Liver (tissue), 9 donors: ENCODE data around the gene RMI1. TPM values are rescaled to one million over a fixed set of nuclear protein-coding genes. Genes with fewer than 3 reads are reported as not detected.
A peak's percentile ranks its signal among the peaks of the same experiment; 100 is the strongest.

Experiments
- DNase-seq: peaks from one replicate; pipeline ENCODE4 v3.0.0-alpha.2; 2017; ENCODE audit warnings: low spot score
- H3K27ac ChIP-seq, 2 donors: one replicate each; pipeline ENCODE4 v1.7.0; 2013; ENCODE audit warnings: inconsistent platforms in 2 of 2, low read length in 2 of 2, control low read depth in 1 of 2, low read depth in 1 of 2, mild to moderate bottlenecking in 1 of 2
- H3K27me3 ChIP-seq, 4 donors: one replicate each; pipeline versions ENCODE4 v1.6.1 to v1.7.0; 2013; ENCODE audit warnings: low read length in 3 of 4, inconsistent platforms in 1 of 4, mild to moderate bottlenecking in 1 of 4, moderate library complexity in 1 of 4; ENCODE audit not compliant: control insufficient read depth in 4 of 4, insufficient read depth in 4 of 4
- H3K36me3 ChIP-seq, 4 donors: one replicate each; pipeline versions ENCODE4 v1.6.1 to v1.7.0; 2013; ENCODE audit warnings: low read length in 3 of 4, mild to moderate bottlenecking in 3 of 4, low read depth in 1 of 4, moderate library complexity in 1 of 4; ENCODE audit not compliant: control insufficient read depth in 4 of 4, insufficient read depth in 3 of 4
- H3K4me1 ChIP-seq, 4 donors: one replicate each; pipeline versions ENCODE4 v1.6.1 to v1.7.0; 2013; ENCODE audit warnings: low read length in 3 of 4, mild to moderate bottlenecking in 3 of 4, moderate library complexity in 1 of 4; ENCODE audit not compliant: control insufficient read depth in 4 of 4, insufficient read depth in 4 of 4
- H3K4me3 ChIP-seq, 3 donors: one replicate each; pipeline versions ENCODE4 v1.6.1 to v1.7.0; 2013; ENCODE audit warnings: low read length in 3 of 3, control low read depth in 1 of 3, low read depth in 1 of 3, mild to moderate bottlenecking in 1 of 3
- H3K9ac ChIP-seq, 2 donors: one replicate each; pipeline ENCODE4 v1.7.0; 2013; ENCODE audit warnings: low read length in 2 of 2, mild to moderate bottlenecking in 2 of 2, moderate library complexity in 2 of 2, control low read depth in 1 of 2, low read depth in 1 of 2
- H3K9me3 ChIP-seq, 4 donors: one replicate each; pipeline versions ENCODE4 v1.6.1 to v1.7.0; 2013; ENCODE audit warnings: low read length in 3 of 4; ENCODE audit not compliant: control insufficient read depth in 4 of 4
- EGR1 ChIP-seq, 2 donors: IDR thresholded peaks; 2 replicates each; pipeline ENCODE4 v1.6.1; 2016 to 2018; ENCODE audit warnings: antibody characterized with exemption in 2 of 2, low read depth in 2 of 2
- GABPA ChIP-seq, 2 donors: IDR thresholded peaks in 1 of 2; conservative IDR thresholded peaks in 1 of 2; 2 replicates each; pipeline ENCODE4 v1.6.1; 2016; ENCODE audit warnings: antibody characterized with exemption in 2 of 2, mild to moderate bottlenecking in 1 of 2, moderate library complexity in 1 of 2
- HNF4A ChIP-seq, 2 donors: conservative IDR thresholded peaks; 2 replicates each; pipeline ENCODE4 v1.6.1; 2016; ENCODE audit warnings: antibody characterized with exemption in 2 of 2, mild to moderate bottlenecking in 2 of 2
- HNF4G ChIP-seq: IDR thresholded peaks from 2 replicates; pipeline ENCODE4 v1.6.1; 2016; ENCODE audit warnings: antibody characterized with exemption
- JUND ChIP-seq, 2 donors: IDR thresholded peaks; 2 replicates each; pipeline ENCODE4 v1.6.1; 2016; ENCODE audit warnings: antibody characterized with exemption in 2 of 2
- MAX ChIP-seq: IDR thresholded peaks from 2 replicates; pipeline ENCODE4 v1.6.1; 2016; ENCODE audit warnings: antibody characterized with exemption
- NR2F2 ChIP-seq: IDR thresholded peaks from 2 replicates; pipeline ENCODE4 v1.6.1; 2016; ENCODE audit warnings: antibody characterized with exemption
- RAD21 ChIP-seq, 2 donors: IDR thresholded peaks; 2 replicates each; pipeline ENCODE4 v1.6.1; 2016; ENCODE audit warnings: antibody characterized with exemption in 2 of 2, mild to moderate bottlenecking in 2 of 2
- RXRA ChIP-seq, 2 donors: IDR thresholded peaks; 2 replicates each; pipeline ENCODE4 v1.6.1; 2017 to 2018; ENCODE audit warnings: antibody characterized with exemption in 2 of 2, mild to moderate bottlenecking in 1 of 2
- YY1 ChIP-seq: IDR thresholded peaks from 2 replicates; pipeline ENCODE4 v1.6.1; 2016; ENCODE audit warnings: antibody characterized with exemption, mild to moderate bottlenecking
- ZBTB33 ChIP-seq: IDR thresholded peaks from 2 replicates; pipeline ENCODE4 v1.6.1; 2016; ENCODE audit warnings: antibody characterized with exemption
- WGBS: extraction: QIAGEN DNeasy Blood & Tissue Kit; methylation state at CpG from one replicate; pipeline ENCODE4 v1.1.7; 2013; 5-methylcytosine and 5-hydroxymethylcytosine counted together
- polyA plus RNA-seq, 2 donors: library from polyadenylated mRNA; stranded (reverse) in 1 of 2; unstranded in 1 of 2; fragments of 200-250 nt in 1 of 2; fragments of >200 nt in 1 of 2; fragmentation: Nextera tagmentation in 1 of 2; extraction: Ambion mirVana in 1 of 2; gene quantifications; one replicate each; pipeline versions ENCODE4 v1.2.1 to v1.2.3, GENCODE V29; 2013 to 2015
- total RNA-seq, 2 donors: library from RNA; depleted of rRNA; stranded (reverse); fragments of >200 nt; gene quantifications; one replicate each; pipeline ENCODE4 v1.2.3, GENCODE V29; 2014
- TF ChIP-seq, protein P1 (sequence below): IDR thresholded peaks from 2 replicates; pipeline ENCODE4 v1.6.1; 2016; ENCODE audit warnings: antibody characterized with exemption
- TF ChIP-seq, protein P2 (sequence below): fragments of 150-350 bp; IDR thresholded peaks from 2 replicates; pipeline ENCODE4 v1.5.1; 2017; ENCODE audit warnings: improper control_type of control experiment, low read depth, low read length; ENCODE audit not compliant: missing input control
- donor health status: healthy.
- donor health status: healthy.
- donor health status: healthy.
- donor health status: healthy.
- donor health status: healthy.

RMI1 gene
- total and polyA plus RNA-seq, 4 donors = 2.0 to 10.4 (median 4.0) TPM

GRCh38 chr9:83992901-83993300 is 12.3 kb downstream of the RMI1 start:
- TF ChIP-seq HNF4G (no peak), RXRA (IDR thresholded peaks at IDR 0.05) (no peak), MAX (no peak), JUND (IDR thresholded peaks at IDR 0.05) (no peak), HNF4A (conservative IDR thresholded peaks at IDR 0.05) (no peak), ZBTB33 (no peak), RAD21 (IDR thresholded peaks at IDR 0.05) (no peak)
- TF ChIP-seq, protein P1, sequence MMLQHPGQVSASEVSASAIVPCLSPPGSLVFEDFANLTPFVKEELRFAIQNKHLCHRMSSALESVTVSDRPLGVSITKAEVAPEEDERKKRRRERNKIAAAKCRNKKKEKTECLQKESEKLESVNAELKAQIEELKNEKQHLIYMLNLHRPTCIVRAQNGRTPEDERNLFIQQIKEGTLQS = no peak
- TF ChIP-seq, protein P2, sequence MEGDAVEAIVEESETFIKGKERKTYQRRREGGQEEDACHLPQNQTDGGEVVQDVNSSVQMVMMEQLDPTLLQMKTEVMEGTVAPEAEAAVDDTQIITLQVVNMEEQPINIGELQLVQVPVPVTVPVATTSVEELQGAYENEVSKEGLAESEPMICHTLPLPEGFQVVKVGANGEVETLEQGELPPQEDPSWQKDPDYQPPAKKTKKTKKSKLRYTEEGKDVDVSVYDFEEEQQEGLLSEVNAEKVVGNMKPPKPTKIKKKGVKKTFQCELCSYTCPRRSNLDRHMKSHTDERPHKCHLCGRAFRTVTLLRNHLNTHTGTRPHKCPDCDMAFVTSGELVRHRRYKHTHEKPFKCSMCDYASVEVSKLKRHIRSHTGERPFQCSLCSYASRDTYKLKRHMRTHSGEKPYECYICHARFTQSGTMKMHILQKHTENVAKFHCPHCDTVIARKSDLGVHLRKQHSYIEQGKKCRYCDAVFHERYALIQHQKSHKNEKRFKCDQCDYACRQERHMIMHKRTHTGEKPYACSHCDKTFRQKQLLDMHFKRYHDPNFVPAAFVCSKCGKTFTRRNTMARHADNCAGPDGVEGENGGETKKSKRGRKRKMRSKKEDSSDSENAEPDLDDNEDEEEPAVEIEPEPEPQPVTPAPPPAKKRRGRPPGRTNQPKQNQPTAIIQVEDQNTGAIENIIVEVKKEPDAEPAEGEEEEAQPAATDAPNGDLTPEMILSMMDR = no peak
- H3K36me3 ChIP-seq = no peaks in the 10 kb centered on the region
- peaks cover 0 to 18% (median 3%) of the 10 kb centered on the region in 4 donors for H3K4me1 ChIP-seq
- H3K4me3 ChIP-seq = no peak overlapping the region
- H3K27me3 ChIP-seq = no peaks in the 10 kb centered on the region
- H3K27ac ChIP-seq = peak overlapping the region; percentile 73 to 82
- peak overlapping the region in 1 of 2 donors; percentile 39 for H3K9ac ChIP-seq
- DNase-seq = no peak
- H3K9me3 ChIP-seq = no peaks in the 10 kb centered on the region

GRCh38 chr9:83996126-83996525 is 15.5 kb downstream of the RMI1 start:
- WGBS = 97% methylated on average over 4 of the region's 4 CpGs
- Histone ChIP-seq H3K27ac (no peak overlapping the region), H3K4me1 (peaks cover 0 to 13% (median 3%) of the 10 kb centered on the region in 4 donors), H3K27me3 (no peaks in the 10 kb centered on the region), H3K9me3 (no peaks in the 10 kb centered on the region), H3K9ac (no peak overlapping the region), H3K4me3 (no peak overlapping the region), H3K36me3 (no peaks in the 10 kb centered on the region)
- DNase-seq = no peak
- TF ChIP-seq RAD21 (IDR thresholded peaks at IDR 0.05) (no peak), JUND (IDR thresholded peaks at IDR 0.05) (no peak), YY1 (no peak), MAX (no peak), RXRA (IDR thresholded peaks at IDR 0.05) (no peak), EGR1 (IDR thresholded peaks at IDR 0.05; ENCODE audit: low read depth in 2 of 2) (no peak), NR2F2 (no peak), GABPA (IDR thresholded peaks at IDR 0.05 in 1 of 2, conservative IDR thresholded peaks at IDR 0.05 in 1 of 2) (no peak)
- TF ChIP-seq, protein P1 = no peak
